HepG2 (cell line): Measurements from ENCODE around the gene TBL3. TPM values are rescaled to one million over a fixed set of nuclear protein-coding genes. Genes with fewer than 3 reads are reported as not detected.
A peak's percentile ranks its signal among the peaks of the same experiment; 100 is the strongest.

Experiments used
- BRCA1 ChIP-seq: sonication (generic); formaldehyde crosslinking; IDR thresholded peaks from 2 replicates; pipeline ENCODE4 v1.4.0; 2020; ENCODE audit warnings: missing genetic modification reagents
- CBFB ChIP-seq: sonication (generic); formaldehyde crosslinking; IDR thresholded peaks from 2 replicates; pipeline ENCODE4 v1.4.0; 2020; ENCODE audit warnings: missing genetic modification reagents
- MIXL1 ChIP-seq: IDR thresholded peaks from 2 replicates; pipeline ENCODE4 v1.6.1; 2016
- MYC ChIP-seq: sonication (generic); formaldehyde crosslinking; IDR thresholded peaks from 2 replicates; pipeline ENCODE4 v1.9.0; 2021; ENCODE audit warnings: missing genetic modification reagents, borderline replicate concordance
- POLR2A ChIP-seq, 2 experiments: IDR thresholded peaks; 2 replicates each; pipeline ENCODE4 v1.6.1; 2011; ENCODE audit warnings: low read depth in 2 of 2, low read length in 2 of 2, mild to moderate bottlenecking in 1 of 2, moderate library complexity in 1 of 2; ENCODE audit not compliant: insufficient read depth in 1 of 2
- ZNF251 ChIP-seq: sonication (generic); formaldehyde crosslinking; IDR thresholded peaks from 2 replicates; pipeline ENCODE4 v1.9.0; 2021; ENCODE audit warnings: mild to moderate bottlenecking, missing genetic modification reagents
- ZNF30 ChIP-seq: sonication (generic); formaldehyde crosslinking; IDR thresholded peaks from 2 replicates; pipeline ENCODE4 v1.5.0; 2020; ENCODE audit warnings: mild to moderate bottlenecking, missing genetic modification reagents
- ZNF773 ChIP-seq: sonication (generic); formaldehyde crosslinking; IDR thresholded peaks from 2 replicates; pipeline ENCODE4 v1.4.0; 2020; ENCODE audit warnings: missing genetic modification reagents, borderline replicate concordance
- ZNF883 ChIP-seq: sonication (generic); formaldehyde crosslinking; IDR thresholded peaks from 2 replicates; pipeline ENCODE4 v1.5.1; 2020; ENCODE audit warnings: mild to moderate bottlenecking, missing genetic modification reagents; ENCODE audit errors: not compliant biosample characterization
- polyA plus RNA-seq, 8 experiments: library from polyadenylated mRNA; depleted of rRNA in 3 of 8; stranded (reverse) in 7 of 8; unstranded in 1 of 8; fragments of >200 nt; fragmentation: Illumina TruSeq in 4 of 8; extraction: Trizol in 4 of 8; gene quantifications; 2 replicates each; pipeline versions ENCODE4 v1.2.1 to v1.2.3, GENCODE V29; 2011 to 2016; ENCODE audit warnings: low read depth in 4 of 8, missing spikeins in 1 of 8, mixed read lengths in 1 of 8; ENCODE audit not compliant: insufficient read depth in 1 of 8
- total RNA-seq, 5 experiments: library from RNA; depleted of rRNA; stranded (reverse); fragments of >200 nt; fragmentation: Illumina TruSeq; extraction: Trizol; gene quantifications; 2 replicates each; pipeline ENCODE4 v1.2.3, GENCODE V29; 2016; ENCODE audit warnings: low read depth in 1 of 5
- TF ChIP-seq, protein P1 (sequence below): sonication (generic); formaldehyde crosslinking; IDR thresholded peaks from 2 replicates; pipeline ENCODE4; 2020; ENCODE audit warnings: missing genetic modification reagents, mild to moderate bottlenecking, borderline replicate concordance
- TF ChIP-seq, protein P2 (sequence below): sonication (generic); formaldehyde crosslinking; IDR thresholded peaks from 2 replicates; pipeline ENCODE4 v1.4.0; 2020; ENCODE audit warnings: mild to moderate bottlenecking, missing genetic modification reagents
- TF ChIP-seq, protein P3 (sequence below): sonication (generic); formaldehyde crosslinking; IDR thresholded peaks from 2 replicates; pipeline ENCODE4 v1.5.0; 2020; ENCODE audit warnings: missing genetic modification reagents, mild to moderate bottlenecking, borderline replicate concordance
- TF ChIP-seq, protein P4 (sequence below): sonication (generic); formaldehyde crosslinking; IDR thresholded peaks from 2 replicates; pipeline ENCODE4 v1.5.1; 2020; ENCODE audit warnings: mild to moderate bottlenecking, missing genetic modification reagents, moderate library complexity
- TF ChIP-seq, protein P5 (sequence below): sonication (generic); formaldehyde crosslinking; IDR thresholded peaks from 2 replicates; pipeline ENCODE4 v1.5.0; 2020; ENCODE audit warnings: missing genetic modification reagents
- TF ChIP-seq, protein P6 (sequence below): sonication (generic); formaldehyde crosslinking; IDR thresholded peaks from 2 replicates; pipeline ENCODE4 v1.5.0; 2020; ENCODE audit warnings: mild to moderate bottlenecking, missing genetic modification reagents, borderline replicate concordance
- TF ChIP-seq, protein P7 (sequence below): sonication (generic); formaldehyde crosslinking; IDR thresholded peaks from 2 replicates; pipeline ENCODE4 v1.4.0; 2020; ENCODE audit warnings: missing genetic modification reagents

TBL3 gene
- total and polyA plus RNA-seq, 2 of the 13 experiments (the other 11 are each of a cell fraction or from before 2014, with no cell fraction given), result 16.8 to 38.0 TPM

DNA sequence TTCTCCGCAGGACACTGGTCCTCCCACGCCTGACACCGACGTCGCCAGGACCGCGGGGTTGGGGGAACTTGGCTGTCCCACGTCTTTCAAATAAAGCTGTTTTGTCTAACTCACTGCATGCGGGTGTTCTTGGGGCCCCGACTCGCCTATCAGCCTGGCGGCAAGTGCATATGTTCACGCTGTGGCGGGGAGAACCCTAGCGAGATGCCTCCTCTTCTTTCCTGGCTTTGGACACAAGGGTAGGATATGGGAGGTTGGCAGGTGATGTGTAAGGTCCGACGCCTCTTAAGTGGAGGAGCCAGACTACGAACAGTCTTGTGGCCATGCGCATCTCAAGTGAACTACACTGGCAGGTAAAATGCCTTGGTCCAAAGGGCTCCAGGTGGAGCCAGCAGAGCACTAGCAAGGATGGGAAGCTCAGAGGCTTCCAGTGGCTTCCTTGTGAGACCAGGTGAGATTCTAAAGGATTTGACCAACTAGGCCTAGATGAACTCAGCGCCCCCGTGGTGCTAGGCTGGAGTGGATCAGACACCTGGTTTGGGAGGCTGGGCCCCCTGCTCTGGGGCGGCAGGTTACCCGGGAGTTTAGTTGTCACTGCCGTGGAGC lies 6.4 kb upstream of the TBL3 start (continued):
- TF ChIP-seq, protein P1, sequence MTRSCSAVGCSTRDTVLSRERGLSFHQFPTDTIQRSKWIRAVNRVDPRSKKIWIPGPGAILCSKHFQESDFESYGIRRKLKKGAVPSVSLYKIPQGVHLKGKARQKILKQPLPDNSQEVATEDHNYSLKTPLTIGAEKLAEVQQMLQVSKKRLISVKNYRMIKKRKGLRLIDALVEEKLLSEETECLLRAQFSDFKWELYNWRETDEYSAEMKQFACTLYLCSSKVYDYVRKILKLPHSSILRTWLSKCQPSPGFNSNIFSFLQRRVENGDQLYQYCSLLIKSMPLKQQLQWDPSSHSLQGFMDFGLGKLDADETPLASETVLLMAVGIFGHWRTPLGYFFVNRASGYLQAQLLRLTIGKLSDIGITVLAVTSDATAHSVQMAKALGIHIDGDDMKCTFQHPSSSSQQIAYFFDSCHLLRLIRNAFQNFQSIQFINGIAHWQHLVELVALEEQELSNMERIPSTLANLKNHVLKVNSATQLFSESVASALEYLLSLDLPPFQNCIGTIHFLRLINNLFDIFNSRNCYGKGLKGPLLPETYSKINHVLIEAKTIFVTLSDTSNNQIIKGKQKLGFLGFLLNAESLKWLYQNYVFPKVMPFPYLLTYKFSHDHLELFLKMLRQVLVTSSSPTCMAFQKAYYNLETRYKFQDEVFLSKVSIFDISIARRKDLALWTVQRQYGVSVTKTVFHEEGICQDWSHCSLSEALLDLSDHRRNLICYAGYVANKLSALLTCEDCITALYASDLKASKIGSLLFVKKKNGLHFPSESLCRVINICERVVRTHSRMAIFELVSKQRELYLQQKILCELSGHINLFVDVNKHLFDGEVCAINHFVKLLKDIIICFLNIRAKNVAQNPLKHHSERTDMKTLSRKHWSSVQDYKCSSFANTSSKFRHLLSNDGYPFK (CRISPR knock-in tag), result no peak
- no peak for TF ChIP-seq ZNF773 (CRISPR knock-in tag)
- TF ChIP-seq, protein P2, sequence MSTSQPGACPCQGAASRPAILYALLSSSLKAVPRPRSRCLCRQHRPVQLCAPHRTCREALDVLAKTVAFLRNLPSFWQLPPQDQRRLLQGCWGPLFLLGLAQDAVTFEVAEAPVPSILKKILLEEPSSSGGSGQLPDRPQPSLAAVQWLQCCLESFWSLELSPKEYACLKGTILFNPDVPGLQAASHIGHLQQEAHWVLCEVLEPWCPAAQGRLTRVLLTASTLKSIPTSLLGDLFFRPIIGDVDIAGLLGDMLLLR (CRISPR knock-in tag), result peak; percentile 67; the same call in 1 of the 2 replicates
- TF ChIP-seq BRCA1 (CRISPR knock-in tag), result no peak
- TF ChIP-seq, protein P3, sequence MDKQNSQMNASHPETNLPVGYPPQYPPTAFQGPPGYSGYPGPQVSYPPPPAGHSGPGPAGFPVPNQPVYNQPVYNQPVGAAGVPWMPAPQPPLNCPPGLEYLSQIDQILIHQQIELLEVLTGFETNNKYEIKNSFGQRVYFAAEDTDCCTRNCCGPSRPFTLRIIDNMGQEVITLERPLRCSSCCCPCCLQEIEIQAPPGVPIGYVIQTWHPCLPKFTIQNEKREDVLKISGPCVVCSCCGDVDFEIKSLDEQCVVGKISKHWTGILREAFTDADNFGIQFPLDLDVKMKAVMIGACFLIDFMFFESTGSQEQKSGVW, result no peak
- TF ChIP-seq, protein P4, sequence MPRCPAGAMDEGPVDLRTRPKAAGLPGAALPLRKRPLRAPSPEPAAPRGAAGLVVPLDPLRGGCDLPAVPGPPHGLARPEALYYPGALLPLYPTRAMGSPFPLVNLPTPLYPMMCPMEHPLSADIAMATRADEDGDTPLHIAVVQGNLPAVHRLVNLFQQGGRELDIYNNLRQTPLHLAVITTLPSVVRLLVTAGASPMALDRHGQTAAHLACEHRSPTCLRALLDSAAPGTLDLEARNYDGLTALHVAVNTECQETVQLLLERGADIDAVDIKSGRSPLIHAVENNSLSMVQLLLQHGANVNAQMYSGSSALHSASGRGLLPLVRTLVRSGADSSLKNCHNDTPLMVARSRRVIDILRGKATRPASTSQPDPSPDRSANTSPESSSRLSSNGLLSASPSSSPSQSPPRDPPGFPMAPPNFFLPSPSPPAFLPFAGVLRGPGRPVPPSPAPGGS, result 0 out of 2 replicates have a peak, but pooled peaks have one; percentile 20
- TF ChIP-seq ZNF30 (CRISPR knock-in tag), result peak; percentile 21; the same call in 1 of the 2 replicates
- TF ChIP-seq MIXL1 (CRISPR knock-in tag), result no peak
- TF ChIP-seq, protein P5, sequence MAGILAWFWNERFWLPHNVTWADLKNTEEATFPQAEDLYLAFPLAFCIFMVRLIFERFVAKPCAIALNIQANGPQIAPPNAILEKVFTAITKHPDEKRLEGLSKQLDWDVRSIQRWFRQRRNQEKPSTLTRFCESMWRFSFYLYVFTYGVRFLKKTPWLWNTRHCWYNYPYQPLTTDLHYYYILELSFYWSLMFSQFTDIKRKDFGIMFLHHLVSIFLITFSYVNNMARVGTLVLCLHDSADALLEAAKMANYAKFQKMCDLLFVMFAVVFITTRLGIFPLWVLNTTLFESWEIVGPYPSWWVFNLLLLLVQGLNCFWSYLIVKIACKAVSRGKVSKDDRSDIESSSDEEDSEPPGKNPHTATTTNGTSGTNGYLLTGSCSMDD (CRISPR knock-in tag), result no peak
- TF ChIP-seq MYC, result no peak
- peak in 1 of 2 experiments; percentile 18; a peak in 2 of 4 replicates for TF ChIP-seq POLR2A (IDR thresholded peaks at IDR 0.05; ENCODE audit: insufficient read depth in 1 of 2, low read depth in 2 of 2, low read length in 2 of 2)
- TF ChIP-seq, protein P6, sequence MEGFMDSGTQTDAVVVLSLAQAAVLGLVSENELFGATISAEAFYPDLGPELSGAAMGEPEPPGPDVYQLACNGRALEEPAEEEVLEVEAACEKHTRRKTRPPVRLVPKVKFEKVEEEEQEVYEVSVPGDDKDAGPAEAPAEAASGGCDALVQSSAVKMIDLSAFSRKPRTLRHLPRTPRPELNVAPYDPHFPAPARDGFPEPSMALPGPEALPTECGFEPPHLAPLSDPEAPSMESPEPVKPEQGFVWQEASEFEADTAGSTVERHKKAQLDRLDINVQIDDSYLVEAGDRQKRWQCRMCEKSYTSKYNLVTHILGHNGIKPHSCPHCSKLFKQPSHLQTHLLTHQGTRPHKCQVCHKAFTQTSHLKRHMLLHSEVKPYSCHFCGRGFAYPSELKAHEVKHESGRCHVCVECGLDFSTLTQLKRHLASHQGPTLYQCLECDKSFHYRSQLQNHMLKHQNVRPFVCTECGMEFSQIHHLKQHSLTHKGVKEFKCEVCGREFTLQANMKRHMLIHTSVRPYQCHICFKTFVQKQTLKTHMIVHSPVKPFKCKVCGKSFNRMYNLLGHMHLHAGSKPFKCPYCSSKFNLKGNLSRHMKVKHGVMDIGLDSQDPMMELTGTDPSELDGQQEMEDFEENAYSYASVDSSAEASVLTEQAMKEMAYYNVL, result 0 out of 2 replicates have a peak, but pooled peaks have one; percentile 0
- TF ChIP-seq ZNF883, result no peak
- no peak for TF ChIP-seq ZNF251 (CRISPR knock-in tag)
- TF ChIP-seq CBFB (CRISPR knock-in tag), result 0 out of 2 replicates have a peak, but pooled peaks have one; percentile 0
- TF ChIP-seq, protein P7, sequence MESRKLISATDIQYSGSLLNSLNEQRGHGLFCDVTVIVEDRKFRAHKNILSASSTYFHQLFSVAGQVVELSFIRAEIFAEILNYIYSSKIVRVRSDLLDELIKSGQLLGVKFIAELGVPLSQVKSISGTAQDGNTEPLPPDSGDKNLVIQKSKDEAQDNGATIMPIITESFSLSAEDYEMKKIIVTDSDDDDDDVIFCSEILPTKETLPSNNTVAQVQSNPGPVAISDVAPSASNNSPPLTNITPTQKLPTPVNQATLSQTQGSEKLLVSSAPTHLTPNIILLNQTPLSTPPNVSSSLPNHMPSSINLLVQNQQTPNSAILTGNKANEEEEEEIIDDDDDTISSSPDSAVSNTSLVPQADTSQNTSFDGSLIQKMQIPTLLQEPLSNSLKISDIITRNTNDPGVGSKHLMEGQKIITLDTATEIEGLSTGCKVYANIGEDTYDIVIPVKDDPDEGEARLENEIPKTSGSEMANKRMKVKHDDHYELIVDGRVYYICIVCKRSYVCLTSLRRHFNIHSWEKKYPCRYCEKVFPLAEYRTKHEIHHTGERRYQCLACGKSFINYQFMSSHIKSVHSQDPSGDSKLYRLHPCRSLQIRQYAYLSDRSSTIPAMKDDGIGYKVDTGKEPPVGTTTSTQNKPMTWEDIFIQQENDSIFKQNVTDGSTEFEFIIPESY (CRISPR knock-in tag), result no peak
